A549 (cell line): ENCODE results near the gene NXN.

Experiments used
- NR3C1 ChIP-seq: fragments of >200 bp; sonication (Bioruptor Twin); formaldehyde crosslinking; IDR thresholded peaks from 3 replicates; pipeline ENCODE4 v1.6.1; 2017
- POLR2A ChIP-seq: IDR thresholded peaks from 2 replicates; pipeline ENCODE4 v1.6.1; 2012; ENCODE audit warnings: mild to moderate bottlenecking, low read length
- TF ChIP-seq, protein P1 (sequence below): fragments of >200 bp; sonication (Bioruptor Twin); formaldehyde crosslinking; IDR thresholded peaks from 3 replicates; pipeline ENCODE4 v1.5.1; 2016
- TF ChIP-seq, protein P2 (sequence below): fragments of 250-450 bp; sonication (Bioruptor Pico); IDR thresholded peaks from 2 replicates; pipeline ENCODE4 v1.5.0; 2021; ENCODE audit warnings: mild to moderate bottlenecking, moderate library complexity, borderline replicate concordance

- TF ChIP-seq, protein P1, sequence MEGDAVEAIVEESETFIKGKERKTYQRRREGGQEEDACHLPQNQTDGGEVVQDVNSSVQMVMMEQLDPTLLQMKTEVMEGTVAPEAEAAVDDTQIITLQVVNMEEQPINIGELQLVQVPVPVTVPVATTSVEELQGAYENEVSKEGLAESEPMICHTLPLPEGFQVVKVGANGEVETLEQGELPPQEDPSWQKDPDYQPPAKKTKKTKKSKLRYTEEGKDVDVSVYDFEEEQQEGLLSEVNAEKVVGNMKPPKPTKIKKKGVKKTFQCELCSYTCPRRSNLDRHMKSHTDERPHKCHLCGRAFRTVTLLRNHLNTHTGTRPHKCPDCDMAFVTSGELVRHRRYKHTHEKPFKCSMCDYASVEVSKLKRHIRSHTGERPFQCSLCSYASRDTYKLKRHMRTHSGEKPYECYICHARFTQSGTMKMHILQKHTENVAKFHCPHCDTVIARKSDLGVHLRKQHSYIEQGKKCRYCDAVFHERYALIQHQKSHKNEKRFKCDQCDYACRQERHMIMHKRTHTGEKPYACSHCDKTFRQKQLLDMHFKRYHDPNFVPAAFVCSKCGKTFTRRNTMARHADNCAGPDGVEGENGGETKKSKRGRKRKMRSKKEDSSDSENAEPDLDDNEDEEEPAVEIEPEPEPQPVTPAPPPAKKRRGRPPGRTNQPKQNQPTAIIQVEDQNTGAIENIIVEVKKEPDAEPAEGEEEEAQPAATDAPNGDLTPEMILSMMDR = no peak
- TF ChIP-seq POLR2A (no peak), NR3C1 (no peak)
- TF ChIP-seq, protein P2, sequence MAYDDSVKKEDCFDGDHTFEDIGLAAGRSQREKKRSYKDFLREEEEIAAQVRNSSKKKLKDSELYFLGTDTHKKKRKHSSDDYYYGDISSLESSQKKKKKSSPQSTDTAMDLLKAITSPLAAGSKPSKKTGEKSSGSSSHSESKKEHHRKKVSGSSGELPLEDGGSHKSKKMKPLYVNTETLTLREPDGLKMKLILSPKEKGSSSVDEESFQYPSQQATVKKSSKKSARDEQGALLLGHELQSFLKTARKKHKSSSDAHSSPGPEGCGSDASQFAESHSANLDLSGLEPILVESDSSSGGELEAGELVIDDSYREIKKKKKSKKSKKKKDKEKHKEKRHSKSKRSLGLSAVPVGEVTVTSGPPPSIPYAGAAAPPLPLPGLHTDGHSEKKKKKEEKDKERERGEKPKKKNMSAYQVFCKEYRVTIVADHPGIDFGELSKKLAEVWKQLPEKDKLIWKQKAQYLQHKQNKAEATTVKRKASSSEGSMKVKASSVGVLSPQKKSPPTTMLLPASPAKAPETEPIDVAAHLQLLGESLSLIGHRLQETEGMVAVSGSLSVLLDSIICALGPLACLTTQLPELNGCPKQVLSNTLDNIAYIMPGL = no peak
These were observed 8.4 kb upstream of the NXN start for GRCh38 chr17:987931-988330.
